Tibial nerve (tissue), 4 donors: ENCODE data around the gene WFDC9. TPM values are rescaled to one million over a fixed set of nuclear protein-coding genes. Genes with fewer than 3 reads are reported as not detected.

Experiments used
- DNase-seq, 2 donors: peaks; one replicate each; pipeline ENCODE4 v3.0.0-alpha.2; 2019; ENCODE audit warnings: low spot score in 2 of 2
- H3K27ac ChIP-seq, 4 donors: fragments of 200-600 bp; sonication (generic) in 3 of 4; one replicate each; pipeline ENCODE4 v1.5.1; 2017 to 2019; ENCODE audit warnings: mild to moderate bottlenecking in 1 of 4
- H3K27me3 ChIP-seq, 2 donors: fragments of 200-600 bp; sonication (generic) in 1 of 2; one replicate each; pipeline versions ENCODE4 v1.5.1 to v1.6.0; 2017 to 2019
- H3K36me3 ChIP-seq, 3 donors: fragments of 200-600 bp; sonication (generic); one replicate each; pipeline ENCODE4 v1.5.1; 2018 to 2019
- H3K4me1 ChIP-seq, 4 donors: fragments of 200-600 bp; sonication (generic) in 3 of 4; one replicate each; pipeline ENCODE4 v1.5.1; 2017 to 2019
- H3K4me3 ChIP-seq, 4 donors: fragments of 200-600 bp; sonication (generic) in 3 of 4; one replicate each; pipeline ENCODE4 v1.5.1; 2017 to 2019; ENCODE audit warnings: mild to moderate bottlenecking in 1 of 4, moderate library complexity in 1 of 4
- H3K9me3 ChIP-seq, 4 donors: fragments of 200-600 bp; sonication (generic) in 3 of 4; one replicate each; pipeline ENCODE4 v1.5.1; 2017 to 2019
- CTCF ChIP-seq, 5 experiments: fragments of 200-600 bp in 3 of 5; fragments of 450-650 bp in 2 of 5; sonication (generic) in 3 of 5; IDR thresholded peaks; one replicate each; pipeline ENCODE4 v1.5.1; 2016 to 2019; ENCODE audit warnings: antibody characterized with exemption in 5 of 5, mild to moderate bottlenecking in 3 of 5, moderate library complexity in 2 of 5
- EP300 ChIP-seq, 2 donors: sonication (generic); formaldehyde crosslinking; IDR thresholded peaks; one replicate each; pipeline ENCODE4 v1.6.1; 2017; ENCODE audit warnings: antibody characterized with exemption in 2 of 2, mild to moderate bottlenecking in 1 of 2
- POLR2A ChIP-seq, 2 donors: fragments of 450-650 bp; IDR thresholded peaks; one replicate each; pipeline ENCODE4 v1.6.1; 2017; ENCODE audit warnings: antibody characterized with exemption in 2 of 2, mild to moderate bottlenecking in 2 of 2, moderate library complexity in 2 of 2
- WGBS, 2 donors: methylation state at CpG; one replicate each; pipeline ENCODE4 v1.1.5; 2018; 5-methylcytosine and 5-hydroxymethylcytosine counted together
- total RNA-seq, 4 donors: library from RNA; depleted of rRNA; stranded (reverse); fragments of >200 nt; gene quantifications; one replicate each; pipeline ENCODE4 v1.1.0, GENCODE V29; 2016

The WFDC9 gene
- total RNA-seq, 4 donors from 2014 or later: not detected

GRCh38 chr20:45636513-45636912 lies 5.4 kb upstream of the WFDC9 start:
- no peak for TF ChIP-seq EP300 (IDR thresholded peaks at IDR 0.05)
- no peak for TF ChIP-seq POLR2A (IDR thresholded peaks at IDR 0.05)
- TF ChIP-seq CTCF (IDR thresholded peaks at IDR 0.05): no peak
- 92 to 94% methylated on average over 1 of the region's 1 CpG for WGBS, 2 donors
- no peaks in the 10 kb centered on the region for H3K27me3 ChIP-seq
- no peak overlapping the region for H3K4me3 ChIP-seq
- H3K27ac ChIP-seq: no peak overlapping the region
- no peaks in the 10 kb centered on the region for H3K9me3 ChIP-seq
- no peak for DNase-seq
- H3K4me1 ChIP-seq: no peaks in the 10 kb centered on the region
- no peaks in the 10 kb centered on the region for H3K36me3 ChIP-seq

DNA sequence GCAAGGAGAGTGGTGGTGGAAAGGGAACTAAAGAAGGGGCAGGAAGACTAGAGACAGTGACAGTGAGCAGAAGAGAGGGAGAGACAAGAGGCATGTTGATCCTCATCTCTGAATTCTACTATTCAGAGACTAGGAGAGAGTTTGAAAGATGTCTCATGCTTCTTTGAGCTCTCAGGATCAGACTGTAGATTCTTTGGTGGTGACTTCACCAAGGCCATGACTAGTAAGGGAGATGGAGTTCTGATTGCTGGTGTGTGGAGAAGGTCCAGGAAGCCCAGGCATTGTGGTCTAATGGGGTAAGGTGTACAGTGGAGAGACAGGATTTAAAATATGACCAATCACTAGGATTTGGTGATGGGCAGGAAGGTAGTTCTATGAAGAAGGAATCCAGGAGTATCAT lies 713 bp downstream of the WFDC9 start:
- no peaks in the 10 kb centered on the region for H3K4me1 ChIP-seq
- H3K27me3 ChIP-seq: no peaks in the 10 kb centered on the region
- H3K9me3 ChIP-seq: no peaks in the 10 kb centered on the region
- no peak overlapping the region for H3K27ac ChIP-seq
- no peak for TF ChIP-seq EP300 (IDR thresholded peaks at IDR 0.05)
- no peak for TF ChIP-seq POLR2A (IDR thresholded peaks at IDR 0.05)
- TF ChIP-seq CTCF (IDR thresholded peaks at IDR 0.05): no peak
- H3K4me3 ChIP-seq: no peak overlapping the region
- no peaks in the 10 kb centered on the region for H3K36me3 ChIP-seq
- no peak for DNase-seq

GRCh38 chr20:45629496-45630100 lies 1.5 kb downstream of the WFDC9 start, which contains the start of gene WFDC10A:
TSS of gene WFDC10A (plus strand) at chr20:45629739. CDS start at chr20:45629814, 75 bp downstream.
- H3K27me3 ChIP-seq: no peaks in the 10 kb centered on the region
- no peak for TF ChIP-seq POLR2A (IDR thresholded peaks at IDR 0.05)
- TF ChIP-seq CTCF (IDR thresholded peaks at IDR 0.05): peak; percentile 42 to 62 (median 45)
- H3K27ac ChIP-seq: no peak within 1 kb of the TSS
- peak in 1 of 2 donors; percentile 10 for DNase-seq
- no peaks in the 10 kb centered on the region for H3K9me3 ChIP-seq
- no peak within 1 kb of the TSS for H3K4me3 ChIP-seq
- no peaks in the 10 kb centered on the region for H3K36me3 ChIP-seq
- no peaks in the 10 kb centered on the region for H3K4me1 ChIP-seq
- 3 to 8% methylated on average over 8 to 9 of the region's 9 CpGs for WGBS, 2 donors

DNA sequence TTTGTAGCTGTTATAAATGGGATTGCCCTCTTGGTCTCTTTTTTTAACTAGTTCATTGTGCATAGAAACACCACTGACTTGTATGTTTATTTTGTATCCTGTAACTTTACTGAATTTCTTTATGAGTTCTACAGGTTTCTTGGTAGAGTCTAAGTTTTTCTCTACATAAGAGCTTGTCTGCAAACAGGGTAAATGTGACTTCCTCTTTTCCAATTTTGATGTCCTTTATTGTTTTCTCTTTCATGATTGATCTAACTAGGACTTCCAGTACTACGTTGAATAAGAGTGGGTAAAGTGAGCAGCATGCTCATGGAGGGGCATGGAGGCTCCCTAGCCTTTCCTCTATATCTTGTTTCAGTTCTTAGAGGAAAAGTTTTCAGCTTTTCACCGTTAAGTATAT lies 4.5 kb downstream of the WFDC9 start:
- no peak for DNase-seq
- Histone ChIP-seq H3K36me3 (no peaks in the 10 kb centered on the region), H3K4me3 (no peak overlapping the region), H3K9me3 (no peaks in the 10 kb centered on the region), H3K27ac (no peak overlapping the region), H3K27me3 (no peaks in the 10 kb centered on the region), H3K4me1 (no peaks in the 10 kb centered on the region)
- no peak for TF ChIP-seq POLR2A (IDR thresholded peaks at IDR 0.05)
- no peak for TF ChIP-seq CTCF (IDR thresholded peaks at IDR 0.05)
- no peak for TF ChIP-seq EP300 (IDR thresholded peaks at IDR 0.05)
- whole genome bisulfite sequencing, 2 donors: 77 to 87% methylated on average over 2 of the region's 2 CpGs

DNA sequence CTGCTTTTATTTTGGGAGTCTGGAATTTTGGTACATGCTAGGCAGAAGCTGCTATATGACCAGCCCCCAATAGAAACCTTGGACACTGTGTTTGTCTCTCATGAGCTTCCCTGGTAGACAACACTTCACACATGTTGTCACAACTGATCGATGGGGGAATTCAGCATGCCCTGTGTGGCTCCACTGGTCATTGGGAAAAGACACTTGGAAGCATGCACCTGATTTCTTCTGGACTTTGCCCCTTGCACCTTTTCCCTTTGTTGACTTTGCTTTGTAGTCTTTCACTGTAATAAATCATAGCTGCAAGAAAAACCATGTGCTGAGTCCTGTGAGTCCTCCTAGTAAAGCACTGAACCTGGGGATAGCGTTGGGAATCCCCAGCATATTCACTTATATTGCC lies 9.5 kb downstream of the WFDC9 start:
- TF ChIP-seq CTCF (IDR thresholded peaks at IDR 0.05) (no peak), POLR2A (IDR thresholded peaks at IDR 0.05) (no peak), EP300 (IDR thresholded peaks at IDR 0.05) (no peak)
- no peaks in the 10 kb centered on the region for H3K27me3 ChIP-seq
- no peaks in the 10 kb centered on the region for H3K9me3 ChIP-seq
- no peaks in the 10 kb centered on the region for H3K36me3 ChIP-seq
- no peaks in the 10 kb centered on the region for H3K4me1 ChIP-seq
- H3K4me3 ChIP-seq: no peak overlapping the region
- WGBS, 2 donors: 84 to 91% methylated on average over 2 of the region's 2 CpGs
- DNase-seq: no peak
- no peak overlapping the region for H3K27ac ChIP-seq
